GM10266 (cell line): ENCODE measurements around the gene NCAM1.

Experiments used
- DNase-seq: peaks from one replicate; pipeline ENCODE4 v3.0.0; 2012; ENCODE audit errors: extremely low spot score
- CTCF ChIP-seq: IDR thresholded peaks from 2 replicates; pipeline ENCODE4 v1.5.1; 2012; ENCODE audit warnings: mild to moderate bottlenecking, low read depth; ENCODE audit not compliant: control insufficient read depth, insufficient read depth; ENCODE audit errors: missing control alignments

The NCAM1 gene

GRCh38 chr11:113001709-113002108 lies 40.5 kb downstream of the NCAM1 start:
- DNase-seq = no peak
- TF ChIP-seq CTCF = no peak

GRCh38 chr11:113006896-113007445 lies 45.8 kb downstream of the NCAM1 start:
- no peak for DNase-seq

GRCh38 chr11:113014262-113015097 lies 53.3 kb downstream of the NCAM1 start:
- TF ChIP-seq CTCF = no peak

More at GRCh38 chr11:113006896-113007445, 45.8 kb downstream of the NCAM1 start:
- TF ChIP-seq CTCF = no peak

GRCh38 chr11:113015098-113015455 lies 53.9 kb downstream of the NCAM1 start:
- DNase-seq = no peak
- no peak for TF ChIP-seq CTCF

More at GRCh38 chr11:113014262-113015097, 53.3 kb downstream of the NCAM1 start:
- no peak for DNase-seq

GRCh38 chr11:113016905-113017304 lies 55.7 kb downstream of the NCAM1 start:
- no peak for TF ChIP-seq CTCF
- no peak for DNase-seq

GRCh38 chr11:113018913-113019312 lies 57.7 kb downstream of the NCAM1 start:
- TF ChIP-seq CTCF = no peak
- DNase-seq = no peak

- DNase-seq = no peak
- TF ChIP-seq CTCF = no peak
Observed at GRCh38 chr11:113019711-113020110, 58.5 kb downstream of the NCAM1 start.
